ENCODE measurements around the gene ADAMTSL5. TPM values are rescaled to one million over a fixed set of nuclear protein-coding genes. Genes with fewer than 3 reads are reported as not detected.
"Not testable (repeated sequence)": the region's sequence is repeated elsewhere in the genome, so short reads cannot be mapped to it uniquely, and the experiment has no call there.

Gene ADAMTSL5
- total RNA-seq, 1 experiment from 2014 or later, result 20.6 TPM

GRCh38 chr19:1532003-1532402 lies 19.2 kb upstream of the ADAMTSL5 start:
- in situ Hi-C loops (cut with HindIII; ENCODE audit: low pct_unique_long_range_greater_than_20kb, low sequenced_read_pairs) (no loop called here), intact Hi-C loops (cut with micrococcal nuclease; ENCODE audit: unreplicated experiment) (no loop called here)
- TF ChIP-seq REST (IDR thresholded peaks at IDR 0.05; ENCODE audit: insufficient read depth in 1 of 2, low read depth in 2 of 2, low read length in 1 of 2) (no peak), TCF7L2 (IDR thresholded peaks at IDR 0.05; ENCODE audit: low read depth, low read length) (no peak)
- no TSS peak for BruUV-seq (replicated peaks)
- Histone ChIP-seq H3K4me1 (ENCODE audit: control insufficient read depth, insufficient read depth, low read length) (no peaks in the 10 kb centered on the region), H3K27me3 (ENCODE audit: control insufficient read depth, insufficient read depth, low read length) (no peaks in the 10 kb centered on the region), H3K36me3 (ENCODE audit: control insufficient read depth, insufficient read depth, low read length) (no peaks in the 10 kb centered on the region), H3K4me3 (ENCODE audit: low read depth in 2 of 2, low read length in 2 of 2) (no peak overlapping the region), H3K9me3 (ENCODE audit: control insufficient read depth, insufficient read depth, low read depth, low read length) (no peaks in the 10 kb centered on the region), H3K27ac (ENCODE audit: low read length) (no peak overlapping the region)
- POLR2A ChIA-PET, result no interaction called here
- DNase-seq (ENCODE audit: low read depth, low spot score) (no peak), ATAC-seq (no peak)
- CTCF ChIA-PET, result no interaction called here

GRCh38 chr19:1531587-1531986 lies 18.8 kb upstream of the ADAMTSL5 start:
- Histone ChIP-seq H3K36me3 (ENCODE audit: control insufficient read depth, insufficient read depth, low read length) (no peaks in the 10 kb centered on the region), H3K27ac (ENCODE audit: low read length) (no peak overlapping the region), H3K4me1 (ENCODE audit: control insufficient read depth, insufficient read depth, low read length) (no peaks in the 10 kb centered on the region), H3K27me3 (ENCODE audit: control insufficient read depth, insufficient read depth, low read length) (no peaks in the 10 kb centered on the region), H3K4me3 (ENCODE audit: low read depth in 2 of 2, low read length in 2 of 2) (no peak overlapping the region), H3K9me3 (ENCODE audit: control insufficient read depth, insufficient read depth, low read depth, low read length) (no peaks in the 10 kb centered on the region)
- no peak for ATAC-seq
- ChIA-PET POLR2A (no interaction called here), CTCF (no interaction called here)
- intact Hi-C loops (cut with micrococcal nuclease; ENCODE audit: unreplicated experiment), result no loop called here
- BruUV-seq (replicated peaks), result no TSS peak
- in situ Hi-C loops (cut with HindIII; ENCODE audit: low pct_unique_long_range_greater_than_20kb, low sequenced_read_pairs), result no loop called here
- TF ChIP-seq SIN3A (IDR thresholded peaks at IDR 0.05; ENCODE audit: borderline replicate concordance, insufficient read depth, low read depth, low read length) (no peak), TCF7L2 (IDR thresholded peaks at IDR 0.05; ENCODE audit: low read depth, low read length) (no peak), REST (IDR thresholded peaks at IDR 0.05; ENCODE audit: insufficient read depth in 1 of 2, low read depth in 2 of 2, low read length in 1 of 2) (no peak), POLR2AphosphoS5 (IDR thresholded peaks at IDR 0.05; ENCODE audit: low read depth, low read length) (no peak), CTCF (IDR thresholded peaks at IDR 0.05) (no peak)
- DNase-seq (ENCODE audit: low read depth, low spot score), result no peak

GRCh38 chr19:1530856-1531255 lies 18.0 kb upstream of the ADAMTSL5 start:
- H3K27me3 ChIP-seq (ENCODE audit: control insufficient read depth, insufficient read depth, low read length); H3K27ac ChIP-seq (ENCODE audit: low read length); POLR2A ChIA-PET; H3K36me3 ChIP-seq (ENCODE audit: control insufficient read depth, insufficient read depth, low read length); in situ Hi-C loops (cut with HindIII; ENCODE audit: low pct_unique_long_range_greater_than_20kb, low sequenced_read_pairs); ATAC-seq; CTCF ChIA-PET; H3K9me3 ChIP-seq (ENCODE audit: control insufficient read depth, insufficient read depth, low read depth, low read length); H3K4me3 ChIP-seq (ENCODE audit: low read depth in 2 of 2, low read length in 2 of 2); DNase-seq (ENCODE audit: low read depth, low spot score); intact Hi-C loops (cut with micrococcal nuclease; ENCODE audit: unreplicated experiment); H3K4me1 ChIP-seq (ENCODE audit: control insufficient read depth, insufficient read depth, low read length); BruUV-seq (replicated peaks): not testable (repeated sequence)

All from Panc1 (cell line).